ENCODE data around the gene ZFP36L2. TPM values are rescaled to one million over a fixed set of nuclear protein-coding genes. Genes with fewer than 3 reads are reported as not detected.

The ZFP36L2 gene
- total and polyA plus RNA-seq, 9 of the 15 experiments (the other 6 are each of a cell fraction or from before 2014, with no cell fraction given): 4.1 to 60.6 (median 20.3) TPM

GRCh38 chr2:43184339-43184895 lies 42.0 kb downstream of the ZFP36L2 start (continued):
- TF ChIP-seq FOXP4 (CRISPR knock-in tag; IDR thresholded peaks at IDR 0.05; ENCODE audit: borderline replicate concordance): no peak
- TF ChIP-seq HDAC1 (IDR thresholded peaks at IDR 0.05): peak in 1 of 2 experiments; percentile 37; a peak in 1 of 4 replicates
- TF ChIP-seq, protein P1, sequence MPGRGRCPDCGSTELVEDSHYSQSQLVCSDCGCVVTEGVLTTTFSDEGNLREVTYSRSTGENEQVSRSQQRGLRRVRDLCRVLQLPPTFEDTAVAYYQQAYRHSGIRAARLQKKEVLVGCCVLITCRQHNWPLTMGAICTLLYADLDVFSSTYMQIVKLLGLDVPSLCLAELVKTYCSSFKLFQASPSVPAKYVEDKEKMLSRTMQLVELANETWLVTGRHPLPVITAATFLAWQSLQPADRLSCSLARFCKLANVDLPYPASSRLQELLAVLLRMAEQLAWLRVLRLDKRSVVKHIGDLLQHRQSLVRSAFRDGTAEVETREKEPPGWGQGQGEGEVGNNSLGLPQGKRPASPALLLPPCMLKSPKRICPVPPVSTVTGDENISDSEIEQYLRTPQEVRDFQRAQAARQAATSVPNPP (IDR thresholded peaks at IDR 0.05; ENCODE audit: borderline replicate concordance, insufficient read depth, insufficient read length): no peak
- no peak for TF ChIP-seq NFE2 (IDR thresholded peaks at IDR 0.05; ENCODE audit: low read depth)
- TF ChIP-seq, protein P2, sequence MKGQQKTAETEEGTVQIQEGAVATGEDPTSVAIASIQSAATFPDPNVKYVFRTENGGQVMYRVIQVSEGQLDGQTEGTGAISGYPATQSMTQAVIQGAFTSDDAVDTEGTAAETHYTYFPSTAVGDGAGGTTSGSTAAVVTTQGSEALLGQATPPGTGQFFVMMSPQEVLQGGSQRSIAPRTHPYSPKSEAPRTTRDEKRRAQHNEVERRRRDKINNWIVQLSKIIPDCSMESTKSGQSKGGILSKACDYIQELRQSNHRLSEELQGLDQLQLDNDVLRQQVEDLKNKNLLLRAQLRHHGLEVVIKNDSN (CRISPR knock-in tag; IDR thresholded peaks at IDR 0.05): no peak
- TF ChIP-seq ESRRA (IDR thresholded peaks at IDR 0.05; ENCODE audit: borderline replicate concordance, low read depth): peak; percentile 58; the same call in 1 of the 2 replicates
- TF ChIP-seq KDM1A (IDR thresholded peaks at IDR 0.05): peak; percentile 75 to 82
- TF ChIP-seq MEIS2 (IDR thresholded peaks at IDR 0.05; ENCODE audit: partially characterized antibody): peak; percentile 62
- peak; percentile 60 for TF ChIP-seq ZFP36 (IDR thresholded peaks at IDR 0.05; ENCODE audit: low read depth, low read length, partially characterized antibody)
- TF ChIP-seq ARID1B (IDR thresholded peaks at IDR 0.05): peak; percentile 67
- peak; percentile 47 for TF ChIP-seq RBM25 (IDR thresholded peaks at IDR 0.05; ENCODE audit: low read depth, low read length, severe bottlenecking)
- peak; percentile 65 for TF ChIP-seq ADNP (tag; IDR thresholded peaks at IDR 0.05)
- TF ChIP-seq PRPF4 (IDR thresholded peaks at IDR 0.05; ENCODE audit: insufficient read depth, low read depth, low read length, poor library complexity, severe bottlenecking): no peak
- no peak for TF ChIP-seq RBM15 (IDR thresholded peaks at IDR 0.05; ENCODE audit: insufficient read depth, low read length)
- TF ChIP-seq ZBTB43 (CRISPR knock-in tag; IDR thresholded peaks at IDR 0.05): no peak
- TF ChIP-seq ZBTB33 (CRISPR knock-in tag; IDR thresholded peaks at IDR 0.05): no peak
- TF ChIP-seq, protein P3, sequence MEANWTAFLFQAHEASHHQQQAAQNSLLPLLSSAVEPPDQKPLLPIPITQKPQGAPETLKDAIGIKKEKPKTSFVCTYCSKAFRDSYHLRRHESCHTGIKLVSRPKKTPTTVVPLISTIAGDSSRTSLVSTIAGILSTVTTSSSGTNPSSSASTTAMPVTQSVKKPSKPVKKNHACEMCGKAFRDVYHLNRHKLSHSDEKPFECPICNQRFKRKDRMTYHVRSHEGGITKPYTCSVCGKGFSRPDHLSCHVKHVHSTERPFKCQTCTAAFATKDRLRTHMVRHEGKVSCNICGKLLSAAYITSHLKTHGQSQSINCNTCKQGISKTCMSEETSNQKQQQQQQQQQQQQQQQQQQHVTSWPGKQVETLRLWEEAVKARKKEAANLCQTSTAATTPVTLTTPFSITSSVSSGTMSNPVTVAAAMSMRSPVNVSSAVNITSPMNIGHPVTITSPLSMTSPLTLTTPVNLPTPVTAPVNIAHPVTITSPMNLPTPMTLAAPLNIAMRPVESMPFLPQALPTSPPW (CRISPR knock-in tag; IDR thresholded peaks at IDR 0.05): peak; percentile 58
- peak; percentile 26; the same call in 1 of the 2 replicates for TF ChIP-seq NFIC (IDR thresholded peaks at IDR 0.05)
- TF ChIP-seq GTF2A2 (tag; IDR thresholded peaks at IDR 0.05): no peak

All from K562 (cell line).